WI38 (cell line): ENCODE measurements around the gene DNASE1L3.

Source experiments
- H3K4me3 ChIP-seq: 2 replicates; pipeline ENCODE4 v1.5.1; 2011; ENCODE audit warnings: low read depth, mild to moderate bottlenecking, control low read depth, low read length
- TF ChIP-seq, protein P1 (sequence below): IDR thresholded peaks from 2 replicates; pipeline ENCODE4 v1.5.1; 2012; ENCODE audit warnings: low read depth, mild to moderate bottlenecking, control low read depth, low read length

DNASE1L3 gene

DNA sequence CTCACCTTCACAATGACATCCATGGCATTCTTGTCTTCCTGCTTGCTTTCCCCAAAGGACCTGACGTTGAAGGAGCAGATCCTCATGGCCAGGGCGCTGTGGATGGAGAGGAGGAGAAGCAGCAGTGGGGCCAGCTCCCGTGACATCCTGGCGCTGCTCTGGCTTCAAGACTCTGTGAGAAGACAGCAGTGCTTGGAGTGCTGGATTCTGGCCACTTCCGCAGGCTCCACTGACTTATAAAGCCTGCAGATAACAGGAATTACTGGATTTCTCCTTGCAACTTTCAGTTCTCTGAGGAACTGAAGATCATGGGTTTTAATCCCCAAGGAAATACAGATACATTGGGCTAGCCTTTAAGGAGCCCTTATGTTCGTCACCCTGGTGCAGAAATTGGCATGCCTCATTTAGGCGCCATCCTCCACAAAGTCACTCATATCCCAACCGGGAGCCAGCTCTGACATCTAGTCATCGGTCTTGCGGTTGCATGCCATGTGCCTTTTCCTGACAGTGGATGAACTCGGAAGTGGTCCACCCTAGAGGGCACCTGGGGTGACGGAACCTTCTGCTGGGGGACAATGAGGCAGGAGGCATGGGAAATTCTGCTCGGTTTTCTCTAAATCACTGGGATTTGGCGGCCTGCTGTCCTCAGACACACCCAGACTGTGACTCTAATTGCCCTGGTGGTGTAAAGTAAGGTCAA, at the start of gene DNASE1L3:
Gene DNASE1L3 (minus strand): TSS at position 212 of the 700 bp plus-strand sequence. CDS start 66 bp downstream, at position 146.
- TF ChIP-seq, protein P1, sequence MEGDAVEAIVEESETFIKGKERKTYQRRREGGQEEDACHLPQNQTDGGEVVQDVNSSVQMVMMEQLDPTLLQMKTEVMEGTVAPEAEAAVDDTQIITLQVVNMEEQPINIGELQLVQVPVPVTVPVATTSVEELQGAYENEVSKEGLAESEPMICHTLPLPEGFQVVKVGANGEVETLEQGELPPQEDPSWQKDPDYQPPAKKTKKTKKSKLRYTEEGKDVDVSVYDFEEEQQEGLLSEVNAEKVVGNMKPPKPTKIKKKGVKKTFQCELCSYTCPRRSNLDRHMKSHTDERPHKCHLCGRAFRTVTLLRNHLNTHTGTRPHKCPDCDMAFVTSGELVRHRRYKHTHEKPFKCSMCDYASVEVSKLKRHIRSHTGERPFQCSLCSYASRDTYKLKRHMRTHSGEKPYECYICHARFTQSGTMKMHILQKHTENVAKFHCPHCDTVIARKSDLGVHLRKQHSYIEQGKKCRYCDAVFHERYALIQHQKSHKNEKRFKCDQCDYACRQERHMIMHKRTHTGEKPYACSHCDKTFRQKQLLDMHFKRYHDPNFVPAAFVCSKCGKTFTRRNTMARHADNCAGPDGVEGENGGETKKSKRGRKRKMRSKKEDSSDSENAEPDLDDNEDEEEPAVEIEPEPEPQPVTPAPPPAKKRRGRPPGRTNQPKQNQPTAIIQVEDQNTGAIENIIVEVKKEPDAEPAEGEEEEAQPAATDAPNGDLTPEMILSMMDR = no peak

DNA sequence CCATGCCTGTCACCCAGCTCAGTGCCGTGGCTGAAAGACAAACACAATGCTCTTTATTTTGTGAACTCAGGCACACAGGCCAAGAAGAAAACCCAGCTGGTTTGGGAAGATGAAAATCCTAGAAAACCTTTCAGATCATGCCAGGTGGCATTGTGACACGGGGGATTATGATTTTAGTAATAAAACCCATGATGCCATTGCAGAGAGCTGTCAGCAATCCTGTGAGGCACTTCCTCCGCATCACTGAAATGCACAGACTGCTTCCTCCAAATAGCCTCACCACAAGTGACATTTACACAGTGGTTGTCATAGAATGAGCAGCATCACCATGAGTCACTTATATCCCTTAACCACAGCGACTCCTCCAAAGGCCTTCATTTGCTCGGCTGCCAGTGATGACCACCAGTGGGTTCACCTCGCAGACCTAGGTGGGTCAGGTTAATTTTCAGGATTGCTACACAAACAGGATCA, 49.5 kb upstream of the DNASE1L3 start:
- TF ChIP-seq, protein P1 = no peak
- H3K4me3 ChIP-seq = no peak overlapping the region

More for the DNA sequence above, at the start of gene DNASE1L3:
- no peak within 1 kb of the TSS for H3K4me3 ChIP-seq

GRCh38 chr3:58258392-58259055, 47.8 kb upstream of the DNASE1L3 start:
- no peak overlapping the region for H3K4me3 ChIP-seq
- TF ChIP-seq, protein P1 = no peak

DNA sequence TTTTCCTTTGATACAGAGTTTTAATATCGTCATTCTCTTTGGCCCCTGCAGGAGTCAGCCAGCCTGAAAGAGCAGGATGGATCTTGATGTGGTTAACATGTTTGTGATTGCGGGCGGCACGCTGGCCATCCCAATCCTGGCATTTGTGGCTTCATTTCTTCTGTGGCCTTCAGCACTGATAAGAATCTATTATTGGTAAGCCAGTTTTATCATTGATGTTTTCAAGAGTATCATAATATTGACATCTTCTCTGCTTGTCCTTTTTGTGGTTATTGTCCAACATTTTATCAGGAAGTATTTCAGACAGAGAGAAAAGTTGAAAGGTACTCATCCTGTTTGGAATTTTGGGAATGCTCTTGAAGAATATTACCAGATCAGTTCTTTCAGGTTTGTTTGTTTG, 45.7 kb upstream of the DNASE1L3 start:
- H3K4me3 ChIP-seq = no peak overlapping the region
- TF ChIP-seq, protein P1 = no peak

DNA sequence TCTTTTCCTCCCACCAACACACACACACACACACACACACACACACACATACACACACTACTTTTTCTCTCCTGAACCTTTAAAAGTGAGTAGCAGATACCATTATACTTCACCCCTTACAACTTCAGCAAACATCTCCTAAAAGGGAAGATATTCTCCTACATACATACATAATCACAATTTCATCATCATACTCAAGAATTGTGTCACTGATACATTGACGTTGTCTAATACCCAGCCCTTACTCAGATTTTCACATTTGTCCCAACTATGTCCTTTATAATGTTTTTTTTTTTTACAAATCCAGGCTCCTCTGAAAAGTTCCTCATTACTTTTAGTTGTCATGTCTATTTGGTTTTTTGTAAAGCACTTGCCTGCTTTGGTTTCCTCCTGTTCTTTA, 45.3 kb upstream of the DNASE1L3 start:
- TF ChIP-seq, protein P1 = no peak

GRCh38 chr3:58254144-58254543, 43.4 kb upstream of the DNASE1L3 start:
- H3K4me3 ChIP-seq = no peak overlapping the region
- TF ChIP-seq, protein P1 = no peak

More for the DNA sequence above, 45.3 kb upstream of the DNASE1L3 start:
- H3K4me3 ChIP-seq = no peak overlapping the region

GRCh38 chr3:58251631-58252035, 40.9 kb upstream of the DNASE1L3 start:
- H3K4me3 ChIP-seq = no peak overlapping the region
- TF ChIP-seq, protein P1 = no peak
